ENCODE measurements around the gene TRIM63.

TRIM63 gene

GRCh38 chr1:26031611-26032220, 35.7 kb downstream of the TRIM63 start:
- DNase-seq: peak; percentile 50

GRCh38 chr1:26031196-26031595, 36.2 kb downstream of the TRIM63 start:
- no peak for DNase-seq

GRCh38 chr1:26029864-26030481, 37.5 kb downstream of the TRIM63 start:
- DNase-seq: no peak

GRCh38 chr1:26029054-26029863, 38.2 kb downstream of the TRIM63 start:
- no peak for DNase-seq

- DNase-seq: no peak
Measured at GRCh38 chr1:26028490-26028980, 38.9 kb downstream of the TRIM63 start.

- no peak for DNase-seq
Measured at GRCh38 chr1:26027716-26028489, 39.5 kb downstream of the TRIM63 start.

GRCh38 chr1:26025517-26025916, 41.9 kb downstream of the TRIM63 start:
- DNase-seq: no peak

GRCh38 chr1:26025060-26025459, 42.4 kb downstream of the TRIM63 start:
- DNase-seq: no peak

GRCh38 chr1:26023826-26024225, 43.6 kb downstream of the TRIM63 start:
- no peak for DNase-seq

GRCh38 chr1:26023009-26023408, 44.4 kb downstream of the TRIM63 start:
- no peak for DNase-seq

GRCh38 chr1:26022404-26022779, 45.0 kb downstream of the TRIM63 start:
- DNase-seq: no peak

- DNase-seq: no peak
Measured at GRCh38 chr1:26021647-26022403, 45.6 kb downstream of the TRIM63 start, which contains the start of gene EXTL1. Gene EXTL1, plus strand, starts transcription at chr1:26021775. Its CDS starts 872 bp downstream, at chr1:26022647.

GRCh38 chr1:26020941-26021646, 46.3 kb downstream of the TRIM63 start:
- no peak for DNase-seq

GRCh38 chr1:26020330-26020768, 47.1 kb downstream of the TRIM63 start:
- no peak for DNase-seq

GRCh38 chr1:26019641-26020315, 47.7 kb downstream of the TRIM63 start:
- DNase-seq: no peak

GRCh38 chr1:26017606-26018005, 49.8 kb downstream of the TRIM63 start:
- DNase-seq: no peak

- DNase-seq: no peak
Measured at GRCh38 chr1:26016953-26017545, 50.4 kb downstream of the TRIM63 start.

- peak; percentile 21 for DNase-seq
Measured at GRCh38 chr1:26016258-26016952, 51.0 kb downstream of the TRIM63 start.

- DNase-seq: no peak
Measured at GRCh38 chr1:26015358-26015757, 52.1 kb downstream of the TRIM63 start.

GRCh38 chr1:26014179-26014578, 53.3 kb downstream of the TRIM63 start:
- DNase-seq: no peak

Data from DMS79 treated with DMSO at 0.1 percent for 48 hours (cell line).